ENCODE results near the gene PNPLA7. TPM values are rescaled to one million over a fixed set of nuclear protein-coding genes. Genes with fewer than 3 reads are reported as not detected.

The PNPLA7 gene
- total and polyA plus RNA-seq, 2 of the 13 experiments (the other 11 are each of a cell fraction or from before 2014, with no cell fraction given) = 0.42 to 1.5 TPM

DNA sequence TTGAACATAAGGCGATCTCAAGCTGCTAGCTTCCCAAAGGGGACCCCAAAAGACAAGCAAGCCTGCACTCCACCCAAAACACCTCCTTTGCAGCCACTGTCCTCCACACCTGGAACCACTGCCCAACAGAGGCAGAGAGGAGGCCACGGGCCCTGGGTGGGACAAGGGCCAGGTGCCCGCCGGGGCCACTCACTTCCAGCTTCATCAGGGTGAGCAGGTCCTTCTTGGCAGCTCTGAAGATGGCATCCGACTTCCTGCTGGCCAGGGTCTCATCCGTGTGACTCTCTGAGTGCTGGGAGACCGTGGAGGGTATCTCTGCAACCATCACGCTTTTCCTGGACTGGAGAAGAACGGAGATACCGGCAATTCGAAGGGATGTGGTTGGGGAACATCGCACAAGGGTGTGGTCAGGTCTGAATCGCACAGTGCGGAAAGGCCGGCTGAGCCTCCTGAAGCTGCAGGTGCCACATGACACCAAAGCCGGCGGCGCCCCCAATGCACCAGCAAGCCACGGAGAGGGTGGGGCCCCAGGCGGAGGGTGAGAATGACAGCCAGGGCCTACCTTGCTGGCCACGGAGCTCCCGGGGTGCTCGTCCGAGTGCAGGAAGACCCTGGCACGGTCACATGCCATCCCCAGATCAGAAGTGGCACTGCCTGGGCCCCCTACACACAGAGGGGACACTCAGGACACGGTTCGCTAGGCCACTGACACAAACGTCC, 44.6 kb downstream of the PNPLA7 start:
- Histone ChIP-seq H3K27ac (ENCODE audit: extremely low read length, insufficient read depth, low read length) (no peak overlapping the region), H3K4me3 (replicated peaks in 1 of 3; ENCODE audit: insufficient read depth in 1 of 3, low read depth in 2 of 3, low read length in 3 of 3) (no peak overlapping the region), H3K27me3 (ENCODE audit: control insufficient read depth in 1 of 2, insufficient read depth in 2 of 2, low read length in 2 of 2) (peaks cover 3 to 4% of the 10 kb centered on the region in 2 experiments; a peak in 2 of 5 replicates), H3K9me3 (ENCODE audit: low read length) (no peaks in the 10 kb centered on the region), H2AFZ (ENCODE audit: low read length) (no peak overlapping the region), H3K4me1 (ENCODE audit: insufficient read depth, low read length) (peaks cover 12% of the 10 kb centered on the region), H4K20me1 (ENCODE audit: insufficient read depth, low read length) (no peaks in the 10 kb centered on the region), H3K36me3 (replicated peaks in 1 of 2; ENCODE audit: control insufficient read depth in 1 of 2, insufficient read depth in 2 of 2, low read length in 2 of 2) (no peaks in the 10 kb centered on the region), H3K79me2 (ENCODE audit: insufficient read depth, low read length) (no peaks in the 10 kb centered on the region), H3K9ac (ENCODE audit: insufficient read depth, low read depth, low read length) (no peak overlapping the region), H3K4me2 (ENCODE audit: low read depth, low read length) (no peak overlapping the region)
- FAIRE-seq = no peak
- no peak for ATAC-seq
- in situ Hi-C loops (cut with HindIII; ENCODE audit: extremely low pct_ligation_motif_present, low pct_unique_long_range_greater_than_20kb) = no loop called here
- TF ChIP-seq ZNF788 (CRISPR knock-in tag; IDR thresholded peaks at IDR 0.05; ENCODE audit: borderline replicate concordance) (no peak), ZNF337 (CRISPR knock-in tag; IDR thresholded peaks at IDR 0.05; ENCODE audit: borderline replicate concordance, low read depth) (no peak), PRMT3 (CRISPR knock-in tag; IDR thresholded peaks at IDR 0.05; ENCODE audit: borderline replicate concordance, low read depth) (no peak), RFXAP (CRISPR knock-in tag; IDR thresholded peaks at IDR 0.05; ENCODE audit: borderline replicate concordance) (no peak), ZFAT (CRISPR knock-in tag; conservative IDR thresholded peaks at IDR 0.05) (no peak), KLF6 (CRISPR knock-in tag; IDR thresholded peaks at IDR 0.05) (no peak), NCOA2 (CRISPR knock-in tag; IDR thresholded peaks at IDR 0.05) (no peak)
- TF ChIP-seq, protein P1, sequence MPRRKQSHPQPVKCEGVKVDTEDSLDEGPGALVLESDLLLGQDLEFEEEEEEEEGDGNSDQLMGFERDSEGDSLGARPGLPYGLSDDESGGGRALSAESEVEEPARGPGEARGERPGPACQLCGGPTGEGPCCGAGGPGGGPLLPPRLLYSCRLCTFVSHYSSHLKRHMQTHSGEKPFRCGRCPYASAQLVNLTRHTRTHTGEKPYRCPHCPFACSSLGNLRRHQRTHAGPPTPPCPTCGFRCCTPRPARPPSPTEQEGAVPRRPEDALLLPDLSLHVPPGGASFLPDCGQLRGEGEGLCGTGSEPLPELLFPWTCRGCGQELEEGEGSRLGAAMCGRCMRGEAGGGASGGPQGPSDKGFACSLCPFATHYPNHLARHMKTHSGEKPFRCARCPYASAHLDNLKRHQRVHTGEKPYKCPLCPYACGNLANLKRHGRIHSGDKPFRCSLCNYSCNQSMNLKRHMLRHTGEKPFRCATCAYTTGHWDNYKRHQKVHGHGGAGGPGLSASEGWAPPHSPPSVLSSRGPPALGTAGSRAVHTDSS (CRISPR knock-in tag; conservative IDR thresholded peaks at IDR 0.05) = no peak
- TF ChIP-seq, protein P2, sequence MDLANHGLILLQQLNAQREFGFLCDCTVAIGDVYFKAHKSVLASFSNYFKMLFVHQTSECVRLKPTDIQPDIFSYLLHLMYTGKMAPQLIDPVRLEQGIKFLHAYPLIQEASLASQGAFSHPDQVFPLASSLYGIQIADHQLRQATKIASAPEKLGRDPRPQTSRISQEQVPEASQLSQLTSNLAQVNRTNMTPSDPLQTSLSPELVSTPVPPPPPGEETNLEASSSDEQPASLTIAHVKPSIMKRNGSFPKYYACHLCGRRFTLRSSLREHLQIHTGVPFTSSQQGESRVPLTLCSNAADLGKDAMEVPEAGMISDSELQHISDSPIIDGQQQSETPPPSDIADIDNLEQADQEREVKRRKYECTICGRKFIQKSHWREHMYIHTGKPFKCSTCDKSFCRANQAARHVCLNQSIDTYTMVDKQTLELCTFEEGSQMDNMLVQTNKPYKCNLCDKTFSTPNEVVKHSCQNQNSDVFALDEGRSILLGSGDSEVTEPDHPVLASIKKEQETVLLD (CRISPR knock-in tag; IDR thresholded peaks at IDR 0.05; ENCODE audit: low read depth) = no peak
- BruUV-seq (replicated peaks) = no TSS peak
- 74% methylated on average over 19 of the region's 28 CpGs for WGBS (ENCODE audit: low lambda C conversion rate)
- intact Hi-C loops (cut with micrococcal nuclease; ENCODE audit: unreplicated experiment) = no loop called here
- no peak for DNase-seq (ENCODE audit: low spot score)
- CTCF ChIA-PET (ENCODE audit: low intra/inter-chr PET ratio, low total read pairs) = no interaction called here
- POLR2A ChIA-PET = no interaction called here

All from HepG2 (cell line).